Muscle layer of duodenum (tissue), 2 donors: ENCODE measurements around the gene XPA.
"Not testable (repeated sequence)": the region's sequence is repeated elsewhere in the genome, so short reads cannot be mapped to it uniquely, and the experiment has no call there.

Source experiments
- H3K27ac ChIP-seq: one replicate; pipeline ENCODE4 v1.7.0; 2013; ENCODE audit warnings: mild to moderate bottlenecking, low read length
- H3K27me3 ChIP-seq: one replicate; pipeline ENCODE4 v1.7.0; 2013; ENCODE audit warnings: low read depth, mild to moderate bottlenecking, control low read depth, low read length
- H3K36me3 ChIP-seq, 2 donors: one replicate each; pipeline ENCODE4 v1.7.0; 2013; ENCODE audit warnings: low read length in 2 of 2, control low read depth in 1 of 2, mild to moderate bottlenecking in 1 of 2; ENCODE audit not compliant: insufficient read depth in 2 of 2, control insufficient read depth in 1 of 2
- H3K4me1 ChIP-seq, 2 donors: one replicate each; pipeline ENCODE4 v1.7.0; 2013; ENCODE audit warnings: low read length in 2 of 2, mild to moderate bottlenecking in 2 of 2, control low read depth in 1 of 2, moderate library complexity in 1 of 2; ENCODE audit not compliant: insufficient read depth in 2 of 2, control insufficient read depth in 1 of 2
- H3K4me3 ChIP-seq, 2 donors: one replicate each; pipeline ENCODE4 v1.7.0; 2013; ENCODE audit warnings: low read length in 2 of 2, low read depth in 1 of 2, mild to moderate bottlenecking in 1 of 2
- H3K9me3 ChIP-seq, 2 donors: one replicate each; pipeline ENCODE4 v1.7.0; 2013; ENCODE audit warnings: low read length in 2 of 2, control low read depth in 1 of 2, mild to moderate bottlenecking in 1 of 2; ENCODE audit not compliant: control insufficient read depth in 1 of 2
- donor health status: healthy.

Gene XPA

GRCh38 chr9:97699824-97700223 lies 2.7 kb upstream of the XPA start:
- not testable (repeated sequence) for H3K9me3 ChIP-seq, H3K4me3 ChIP-seq, H3K27ac ChIP-seq, H3K36me3 ChIP-seq, H3K27me3 ChIP-seq
- peaks cover 11 to 15% of the 10 kb centered on the region in 2 donors for H3K4me1 ChIP-seq

- peaks cover 11 to 19% of the 10 kb centered on the region in 2 donors for H3K4me1 ChIP-seq
- not testable (repeated sequence) for H3K27ac ChIP-seq, H3K9me3 ChIP-seq, H3K27me3 ChIP-seq, H3K36me3 ChIP-seq, H3K4me3 ChIP-seq
These were observed 2.1 kb upstream of the XPA start for GRCh38 chr9:97699281-97699680.

GRCh38 chr9:97698865-97699264 lies 1.7 kb upstream of the XPA start:
- H3K4me3 ChIP-seq, result no peak overlapping the region
- H3K27ac ChIP-seq, result no peak overlapping the region
- no peaks in the 10 kb centered on the region for H3K27me3 ChIP-seq
- peaks cover 0 to 2% of the 10 kb centered on the region in 2 donors for H3K36me3 ChIP-seq
- H3K4me1 ChIP-seq, result peaks cover 11 to 21% of the 10 kb centered on the region in 2 donors
- no peaks in the 10 kb centered on the region for H3K9me3 ChIP-seq

- Histone ChIP-seq H3K36me3 (no peaks in the 10 kb centered on the region), H3K27ac (peak overlapping the region; percentile 82), H3K27me3 (no peaks in the 10 kb centered on the region), H3K9me3 (no peaks in the 10 kb centered on the region), H3K4me3 (peak overlapping the region; percentile 77 to 83), H3K4me1 (peaks cover 11 to 26% of the 10 kb centered on the region in 2 donors)
These were observed 697 bp upstream of the XPA start for GRCh38 chr9:97697837-97698236.

- Histone ChIP-seq H3K4me3 (peak overlapping the region; percentile 77 to 83), H3K4me1 (peaks cover 11 to 26% of the 10 kb centered on the region in 2 donors), H3K36me3 (peaks cover 0 to 10% of the 10 kb centered on the region in 2 donors), H3K27me3 (no peaks in the 10 kb centered on the region), H3K9me3 (no peaks in the 10 kb centered on the region), H3K27ac (peak overlapping the region; percentile 77)
These were observed 941 bp downstream of the XPA start for GRCh38 chr9:97695995-97696802.

- H3K4me1 ChIP-seq, result peaks cover 11 to 26% of the 10 kb centered on the region in 2 donors
- no peaks in the 10 kb centered on the region for H3K27me3 ChIP-seq
- H3K4me3 ChIP-seq, result peak overlapping the region; percentile 77 to 83
- no peak overlapping the region for H3K27ac ChIP-seq
- H3K9me3 ChIP-seq, result no peaks in the 10 kb centered on the region
- H3K36me3 ChIP-seq, result peaks cover 3 to 15% of the 10 kb centered on the region in 2 donors
These were observed 1.8 kb downstream of the XPA start for GRCh38 chr9:97695390-97695789.

GRCh38 chr9:97694769-97695168 lies 2.4 kb downstream of the XPA start:
- Histone ChIP-seq H3K4me3 (peak overlapping the region; percentile 22 to 77), H3K4me1 (peaks cover 11 to 26% of the 10 kb centered on the region in 2 donors), H3K27me3 (no peaks in the 10 kb centered on the region), H3K9me3 (no peaks in the 10 kb centered on the region), H3K36me3 (peaks cover 3 to 15% of the 10 kb centered on the region in 2 donors), H3K27ac (no peak overlapping the region)

GRCh38 chr9:97689401-97690180 lies 7.5 kb downstream of the XPA start:
- peaks cover 0 to 9% of the 10 kb centered on the region in 2 donors for H3K4me1 ChIP-seq
- no peak overlapping the region for H3K27ac ChIP-seq
- no peaks in the 10 kb centered on the region for H3K9me3 ChIP-seq
- H3K4me3 ChIP-seq, result no peak overlapping the region
- H3K27me3 ChIP-seq, result no peaks in the 10 kb centered on the region
- H3K36me3 ChIP-seq, result peaks cover 26 to 51% of the 10 kb centered on the region in 2 donors

GRCh38 chr9:97688654-97689053 lies 8.5 kb downstream of the XPA start:
- peaks cover 35 to 61% of the 10 kb centered on the region in 2 donors for H3K36me3 ChIP-seq
- H3K4me1 ChIP-seq, result peaks cover 0 to 3% of the 10 kb centered on the region in 2 donors
- H3K27ac ChIP-seq, result no peak overlapping the region

GRCh38 chr9:97682242-97682641 lies 14.9 kb downstream of the XPA start:
- no peaks in the 10 kb centered on the region for H3K4me1 ChIP-seq
- H3K27ac ChIP-seq, result no peak overlapping the region
- H3K27me3 ChIP-seq, result no peaks in the 10 kb centered on the region
- H3K4me3 ChIP-seq, result no peak overlapping the region
- peaks cover 54 to 74% of the 10 kb centered on the region in 2 donors for H3K36me3 ChIP-seq
- H3K9me3 ChIP-seq, result no peaks in the 10 kb centered on the region

More at GRCh38 chr9:97688654-97689053, 8.5 kb downstream of the XPA start:
- H3K4me3 ChIP-seq, result no peak overlapping the region
- no peaks in the 10 kb centered on the region for H3K27me3 ChIP-seq
- H3K9me3 ChIP-seq, result no peaks in the 10 kb centered on the region

- Histone ChIP-seq H3K36me3 (peaks cover 65 to 66% of the 10 kb centered on the region in 2 donors), H3K27ac (no peak overlapping the region), H3K9me3 (no peaks in the 10 kb centered on the region), H3K4me1 (no peaks in the 10 kb centered on the region), H3K27me3 (no peaks in the 10 kb centered on the region), H3K4me3 (no peak overlapping the region)
These were observed 21.5 kb downstream of the XPA start for GRCh38 chr9:97675655-97676054.
